ENCODE results near the gene PSTPIP1. TPM values are rescaled to one million over a fixed set of nuclear protein-coding genes. Genes with fewer than 3 reads are reported as not detected.
A peak's percentile ranks its signal among the peaks of the same experiment; 100 is the strongest.

PSTPIP1 gene
- total and polyA plus RNA-seq, 2 of the 8 experiments (the other 6 are each of a cell fraction or from before 2014, with no cell fraction given), result 1.6 to 1.8 TPM

DNA sequence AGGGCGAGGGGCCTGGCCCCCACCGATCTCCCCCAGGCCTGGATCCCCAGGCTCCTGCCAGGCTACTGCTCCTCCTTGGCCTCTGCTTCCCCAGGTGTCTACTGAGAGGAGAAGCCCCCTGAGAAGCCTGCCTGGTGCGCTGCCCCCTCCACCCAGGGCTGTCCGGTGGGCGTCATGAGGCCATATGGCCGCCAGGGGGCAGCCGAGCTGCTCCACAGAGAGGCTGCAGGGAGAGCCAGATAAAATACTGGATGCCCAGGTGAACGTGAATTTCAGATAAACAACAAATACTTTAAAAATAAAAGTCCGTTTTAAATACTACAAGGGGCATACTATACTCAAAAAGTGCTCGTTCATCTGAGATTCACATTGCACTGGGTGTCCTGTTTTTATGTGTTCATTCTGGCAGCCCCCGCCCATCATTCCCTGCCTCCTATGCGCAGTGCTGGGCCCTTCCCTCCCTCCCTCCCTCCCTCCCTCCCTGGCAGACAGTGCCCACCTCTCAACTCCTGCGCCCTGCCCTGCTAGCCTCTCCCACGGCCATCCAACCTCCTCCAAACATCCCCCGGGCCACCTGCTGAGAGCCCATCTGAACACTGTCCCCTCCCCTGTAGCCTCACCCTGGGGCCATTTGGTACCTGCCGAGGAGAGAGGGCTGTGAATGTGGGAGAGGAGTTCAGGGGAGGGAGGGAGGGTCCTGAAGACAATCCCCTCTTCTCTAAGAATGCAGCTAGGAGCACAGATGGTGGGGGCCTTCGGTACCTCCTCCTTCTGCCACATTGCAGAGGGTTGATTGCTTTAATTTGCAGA is 29.6 kb downstream of the PSTPIP1 start:
- FAIRE-seq, result no peak
- TF ChIP-seq KDM1A (IDR thresholded peaks at IDR 0.05; ENCODE audit: borderline replicate concordance, low read length) (0 out of 2 replicates have a peak, but pooled peaks have one; percentile 3), CHD1 (IDR thresholded peaks at IDR 0.05; ENCODE audit: low read depth, low read length) (no peak), CREB1 (IDR thresholded peaks at IDR 0.05) (peak; percentile 67; the same call in 1 of the 2 replicates), TCF12 (IDR thresholded peaks at IDR 0.05; ENCODE audit: low read depth, low read length) (no peak), RAD21 (IDR thresholded peaks at IDR 0.05 in 1 of 2, conservative IDR thresholded peaks at IDR 0.05 in 1 of 2; ENCODE audit: low read depth in 2 of 2, low read length in 2 of 2) (peak; percentile 80 to 89), GTF2F1 (IDR thresholded peaks at IDR 0.05; ENCODE audit: borderline replicate concordance, low read depth, low read length) (no peak), RXRA (IDR thresholded peaks at IDR 0.05; ENCODE audit: insufficient read depth, low read depth, low read length) (no peak), TAF7 (optimal IDR thresholded peaks at IDR 0.05; ENCODE audit: borderline replicate concordance, low read depth, low read length) (no peak)

More for the DNA sequence above, 29.6 kb downstream of the PSTPIP1 start:
- H4K8ac ChIP-seq (ENCODE audit: extremely low read depth, insufficient read depth, low read length), result no peak overlapping the region
- no peak overlapping the region for H4K5ac ChIP-seq (ENCODE audit: insufficient read length, low read depth, low read length)
- H3K79me2 ChIP-seq (ENCODE audit: control insufficient read depth in 1 of 2, insufficient read depth in 2 of 2, low read length in 2 of 2), result no peaks in the 10 kb centered on the region
- H3K18ac ChIP-seq (ENCODE audit: extremely low read depth, low read length), result no peak overlapping the region
- peak in 1 of 2 experiments; percentile 96 for DNase-seq (ENCODE audit: low read depth in 1 of 2, low spot score in 2 of 2)
- H3K9me3 ChIP-seq (ENCODE audit: insufficient read depth in 2 of 2, low read depth in 1 of 2, low read length in 1 of 2), result no peaks in the 10 kb centered on the region
- H2AFZ ChIP-seq (ENCODE audit: low read length), result 0 out of 2 replicates have a peak overlapping the region, but pooled peaks have one; percentile 76
- no peaks in the 10 kb centered on the region for H3K36me3 ChIP-seq (ENCODE audit: control insufficient read depth in 2 of 4, insufficient read depth in 4 of 4, low read length in 3 of 4)
- H2BK5ac ChIP-seq (ENCODE audit: low read depth, low read length), result no peak overlapping the region
- WGBS, 2 experiments (ENCODE audit: extremely low coverage in 1 of 2, insufficient coverage in 1 of 2, insufficient read length in 1 of 2, insufficient replicate concordance in 2 of 2, low coverage in 1 of 2, low lambda C conversion rate in 2 of 2, missing lambda C conversion rate in 1 of 2), result 29% methylated on average over 15 of the region's 17 CpGs; no CpG with 5 or more reads in 1 of the 2 experiments
- H3K9ac ChIP-seq (replicated peaks in 1 of 4; ENCODE audit: extremely low read depth in 1 of 4, low read depth in 3 of 4, low read length in 3 of 4), result no peak overlapping the region
- no peak overlapping the region for H2BK12ac ChIP-seq (ENCODE audit: low read depth, low read length)
- POLR2A ChIA-PET (ENCODE audit: partially characterized antibody), result interaction anchor here (0.7 to 1.1 kb wide), 3 partner anchors 8 to 16 kb away, joined by 3 read pairs; no protein-coding TSS in a partner anchor
- H3K56ac ChIP-seq (replicated peaks; ENCODE audit: insufficient read length, low read depth, low read length), result no peak overlapping the region
- peak overlapping the region in 1 of 4 experiments; percentile 34; a peak in 1 of 8 replicates for H3K4me3 ChIP-seq (ENCODE audit: extremely low read depth in 1 of 4, insufficient read depth in 2 of 4, low read depth in 3 of 4, low read length in 4 of 4)
- no peak overlapping the region for H4K91ac ChIP-seq (replicated peaks; ENCODE audit: insufficient read length, low read length)
- CTCF ChIA-PET (ENCODE audit: partially characterized antibody), result interaction anchor here (0.6 to 5.8 kb wide), 18 partner anchors 11 to 568 kb away, joined by 3 to 77 read pairs (median 6); partner anchors contain the start of gene PSTPIP1
- H3K4ac ChIP-seq (replicated peaks; ENCODE audit: insufficient read length, low read depth, low read length), result no peak overlapping the region
- H3K79me1 ChIP-seq (ENCODE audit: low read depth, low read length), result no peaks in the 10 kb centered on the region
- H2BK15ac ChIP-seq (ENCODE audit: low read length), result no peak overlapping the region
- peaks cover 0 to 13% (median 2%) of the 10 kb centered on the region in 4 experiments; a peak in 5 of 7 replicates for H3K4me1 ChIP-seq (replicated peaks in 1 of 4; ENCODE audit: control insufficient read depth in 3 of 4, insufficient read depth in 4 of 4, low read length in 3 of 4)
- peaks cover 4% of the 10 kb centered on the region; the same call in 1 of the 2 replicates for H3K23me2 ChIP-seq (ENCODE audit: low read depth, low read length)
- H4K20me1 ChIP-seq (replicated peaks in 1 of 2; ENCODE audit: control insufficient read depth in 1 of 2, insufficient read depth in 2 of 2, low read length in 2 of 2), result no peaks in the 10 kb centered on the region
- H2BK120ac ChIP-seq (replicated peaks; ENCODE audit: low read depth, low read length), result no peak overlapping the region
- H2BK20ac ChIP-seq (ENCODE audit: low read length), result no peak overlapping the region
- H3K27me3 ChIP-seq (replicated peaks in 1 of 4; ENCODE audit: control insufficient read depth in 3 of 4, extremely low read depth in 1 of 4, insufficient read depth in 3 of 4, low read length in 3 of 4), result peaks cover 0 to 7% (median 0%) of the 10 kb centered on the region in 4 experiments; a peak in 3 of 7 replicates
- peak overlapping the region in 1 of 2 experiments; percentile 47; a peak in 2 of 4 replicates for H3K4me2 ChIP-seq (ENCODE audit: insufficient read depth in 1 of 2, low read depth in 2 of 2, low read length in 2 of 2)
- no peak overlapping the region for H2AK5ac ChIP-seq (ENCODE audit: low read depth, low read length)
- no peak overlapping the region for H3K27ac ChIP-seq (ENCODE audit: low read depth, low read length)
- no peak overlapping the region for H3K23ac ChIP-seq (ENCODE audit: insufficient read length)
- no peak overlapping the region for H3K14ac ChIP-seq (ENCODE audit: insufficient read length)
